Activated CD4-positive, alpha-beta T cell treated with anti-CD3 and anti-CD28 coated beads for 4 hours (primary cell): Measurements from ENCODE around the gene BNIP2.

ENCODE experiments used
- DNase-seq, 2 donors: peaks; one replicate each; pipeline ENCODE4 v3.0.0-alpha.2; 2020

The BNIP2 gene

DNA sequence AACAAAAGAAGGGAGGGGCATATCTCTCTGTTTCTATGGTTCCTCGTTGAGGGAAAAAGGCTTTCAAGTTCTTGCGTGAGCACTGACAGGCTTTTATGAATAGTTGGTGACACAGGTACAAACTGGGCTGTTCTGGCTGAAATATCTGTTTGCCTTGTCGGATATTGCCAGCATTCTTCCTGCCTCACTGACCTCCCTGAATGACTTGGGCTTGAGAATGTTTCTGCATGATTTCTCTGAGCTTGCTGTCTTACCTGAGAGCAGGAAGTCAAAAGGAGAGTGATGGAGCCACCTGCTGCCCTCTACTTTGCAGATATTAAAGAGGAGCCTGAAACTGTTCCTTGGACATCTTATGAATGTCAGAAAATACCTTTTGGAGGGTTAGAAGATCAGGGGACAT is 72.7 kb downstream of the BNIP2 start:
- no peak for DNase-seq

- no peak for DNase-seq
Measured at GRCh38 chr15:59615661-59616060, 73.5 kb downstream of the BNIP2 start.

DNA sequence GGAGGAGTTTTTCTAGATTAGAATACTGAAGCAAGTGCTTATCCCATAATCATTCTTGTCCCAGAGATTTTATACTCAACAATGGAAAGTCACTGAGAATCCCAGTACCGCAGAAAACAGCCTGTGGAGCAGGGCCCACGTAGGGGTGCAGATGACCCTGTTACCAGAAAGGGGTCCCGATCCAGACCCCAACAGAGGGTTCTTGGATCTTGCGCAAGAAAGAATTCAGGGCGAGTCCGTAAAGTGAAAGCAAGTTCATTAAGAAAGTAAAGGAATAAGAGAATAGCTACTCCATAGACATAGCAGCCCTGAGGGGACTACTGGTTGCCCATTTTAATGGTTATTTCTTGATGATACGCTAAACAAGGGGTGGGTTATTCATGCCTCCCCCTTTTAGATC is 75.0 kb downstream of the BNIP2 start:
- no peak for DNase-seq

DNA sequence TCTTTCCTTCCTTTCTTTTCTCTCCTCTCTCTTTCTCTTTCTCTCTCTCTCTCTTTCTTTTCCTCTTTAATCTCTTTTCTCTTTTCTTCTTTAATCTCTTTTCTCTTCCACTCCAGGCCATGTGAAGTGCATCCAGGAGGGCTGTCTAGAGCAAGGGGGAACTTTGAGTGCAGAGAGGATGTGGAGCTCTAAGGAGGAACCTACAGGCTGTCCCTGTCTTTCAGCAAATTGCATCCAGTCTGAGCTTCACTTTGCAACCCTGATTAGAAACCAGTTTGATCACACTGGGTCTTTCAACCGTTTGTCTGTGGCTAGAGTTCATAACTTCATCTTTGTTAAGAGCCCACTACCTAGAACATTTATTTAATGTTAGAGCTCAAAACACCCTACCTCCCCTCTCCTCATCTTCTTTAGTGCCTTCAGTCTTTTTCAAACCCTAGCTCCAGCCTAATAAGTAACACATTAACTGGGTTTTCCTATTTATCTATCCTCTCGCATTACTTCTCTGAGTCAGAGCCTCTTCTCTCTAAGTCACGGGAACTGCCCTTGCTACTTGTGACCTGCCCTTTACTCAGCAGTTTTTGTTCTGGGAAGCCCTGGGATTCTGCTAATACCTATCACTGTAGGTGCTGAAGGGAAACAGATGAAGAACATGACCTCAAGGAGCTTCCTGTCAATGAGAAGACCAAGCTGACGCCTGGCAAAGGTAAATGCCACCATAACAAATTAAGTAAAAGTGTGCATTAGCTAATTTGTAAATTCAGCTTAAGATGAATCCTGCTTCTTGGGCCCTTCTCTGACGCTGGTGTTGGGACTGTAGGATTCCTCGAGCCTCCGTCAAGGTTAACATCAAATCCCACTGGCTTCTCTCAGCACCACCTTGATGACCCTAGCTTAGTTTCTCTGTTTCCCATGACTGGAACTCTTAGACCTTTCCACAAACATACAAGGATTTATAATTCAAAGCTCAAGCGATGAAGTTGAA is 77.6 kb downstream of the BNIP2 start, which contains the start of gene GCNT3:
TSS of gene GCNT3 (plus strand) at position 508 of the 985 bp plus-strand sequence. CDS start 6,456 bp downstream, outside the sequence.
- DNase-seq = no peak

- DNase-seq = no peak
Measured at GRCh38 chr15:59609730-59610712, 79.1 kb downstream of the BNIP2 start.
